ENCODE data around the gene HLA-B.
"Not testable (repeated sequence)": the region's sequence is repeated elsewhere in the genome, so short reads cannot be mapped to it uniquely, and the experiment has no call there.

HLA-B gene

DNA sequence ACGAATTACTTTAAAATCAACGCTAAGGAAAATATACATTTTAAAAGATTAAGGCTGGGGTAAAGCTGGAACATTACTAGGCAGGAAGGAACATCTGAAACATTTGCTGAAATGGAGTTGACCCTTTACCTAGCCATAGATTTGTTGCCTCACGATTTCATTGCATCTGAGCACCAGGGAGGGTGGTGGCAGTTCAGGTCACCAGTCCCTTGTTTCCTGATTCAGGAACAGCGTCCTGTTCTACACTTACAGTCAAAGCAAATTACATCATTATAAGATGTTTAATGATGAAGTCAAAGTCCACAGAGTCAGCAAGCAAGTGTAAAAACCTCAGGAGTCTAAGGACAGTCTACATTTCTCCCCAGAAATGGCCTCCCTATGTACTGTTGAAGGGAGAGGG lies 37.4 kb upstream of the HLA-B start:
- TF ChIP-seq, protein P1, sequence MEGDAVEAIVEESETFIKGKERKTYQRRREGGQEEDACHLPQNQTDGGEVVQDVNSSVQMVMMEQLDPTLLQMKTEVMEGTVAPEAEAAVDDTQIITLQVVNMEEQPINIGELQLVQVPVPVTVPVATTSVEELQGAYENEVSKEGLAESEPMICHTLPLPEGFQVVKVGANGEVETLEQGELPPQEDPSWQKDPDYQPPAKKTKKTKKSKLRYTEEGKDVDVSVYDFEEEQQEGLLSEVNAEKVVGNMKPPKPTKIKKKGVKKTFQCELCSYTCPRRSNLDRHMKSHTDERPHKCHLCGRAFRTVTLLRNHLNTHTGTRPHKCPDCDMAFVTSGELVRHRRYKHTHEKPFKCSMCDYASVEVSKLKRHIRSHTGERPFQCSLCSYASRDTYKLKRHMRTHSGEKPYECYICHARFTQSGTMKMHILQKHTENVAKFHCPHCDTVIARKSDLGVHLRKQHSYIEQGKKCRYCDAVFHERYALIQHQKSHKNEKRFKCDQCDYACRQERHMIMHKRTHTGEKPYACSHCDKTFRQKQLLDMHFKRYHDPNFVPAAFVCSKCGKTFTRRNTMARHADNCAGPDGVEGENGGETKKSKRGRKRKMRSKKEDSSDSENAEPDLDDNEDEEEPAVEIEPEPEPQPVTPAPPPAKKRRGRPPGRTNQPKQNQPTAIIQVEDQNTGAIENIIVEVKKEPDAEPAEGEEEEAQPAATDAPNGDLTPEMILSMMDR (IDR thresholded peaks at IDR 0.05; ENCODE audit: low read depth, low read length, missing control alignments) = no peak
- H3K4me3 ChIP-seq (ENCODE audit: low read depth, low read length) = no peak overlapping the region
- DNase-seq (ENCODE audit: low read depth) = no peak

DNA sequence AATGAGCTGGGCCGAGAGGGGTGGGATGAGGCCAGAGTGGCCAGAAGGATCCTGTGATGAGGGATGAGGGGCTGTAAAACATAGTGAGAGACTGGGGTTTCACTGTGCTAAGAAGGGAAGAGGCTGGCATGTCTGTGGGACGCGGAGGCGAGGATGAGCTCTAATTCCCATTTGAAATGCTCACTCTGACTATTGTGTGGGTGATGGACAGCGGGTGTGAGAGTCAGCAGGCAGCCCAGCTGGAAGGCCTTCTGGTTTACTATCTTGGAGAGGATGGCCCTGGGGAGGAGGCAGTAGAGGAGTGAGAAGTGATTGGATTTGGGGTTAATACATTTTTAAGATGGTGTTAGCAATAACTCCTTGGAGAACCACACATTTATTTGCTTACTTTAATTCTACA lies 37.0 kb upstream of the HLA-B start:
- DNase-seq (ENCODE audit: low read depth) = no peak
- TF ChIP-seq, protein P1 (IDR thresholded peaks at IDR 0.05; ENCODE audit: low read depth, low read length, missing control alignments) = no peak
- no peak overlapping the region for H3K4me3 ChIP-seq (ENCODE audit: low read depth, low read length)

DNA sequence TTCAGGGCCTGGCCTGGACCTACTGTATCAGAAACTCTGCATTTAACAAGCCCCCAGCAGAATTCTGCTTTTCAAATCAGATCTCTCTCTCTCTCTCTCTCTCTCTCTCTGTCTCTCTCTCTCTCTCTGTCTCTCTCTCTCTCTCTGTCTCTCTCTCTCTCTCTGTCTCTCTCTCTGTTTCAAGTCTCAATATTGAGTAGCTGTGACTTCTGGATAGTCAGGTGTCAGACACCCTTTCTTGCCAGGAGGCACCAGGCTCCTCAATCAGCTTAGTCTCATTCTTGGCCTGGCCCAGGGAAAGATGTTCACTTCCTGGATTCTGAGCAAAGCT lies 32.8 kb upstream of the HLA-B start:
- DNase-seq (ENCODE audit: low read depth); H3K4me3 ChIP-seq (ENCODE audit: low read depth, low read length): not testable (repeated sequence)

DNA sequence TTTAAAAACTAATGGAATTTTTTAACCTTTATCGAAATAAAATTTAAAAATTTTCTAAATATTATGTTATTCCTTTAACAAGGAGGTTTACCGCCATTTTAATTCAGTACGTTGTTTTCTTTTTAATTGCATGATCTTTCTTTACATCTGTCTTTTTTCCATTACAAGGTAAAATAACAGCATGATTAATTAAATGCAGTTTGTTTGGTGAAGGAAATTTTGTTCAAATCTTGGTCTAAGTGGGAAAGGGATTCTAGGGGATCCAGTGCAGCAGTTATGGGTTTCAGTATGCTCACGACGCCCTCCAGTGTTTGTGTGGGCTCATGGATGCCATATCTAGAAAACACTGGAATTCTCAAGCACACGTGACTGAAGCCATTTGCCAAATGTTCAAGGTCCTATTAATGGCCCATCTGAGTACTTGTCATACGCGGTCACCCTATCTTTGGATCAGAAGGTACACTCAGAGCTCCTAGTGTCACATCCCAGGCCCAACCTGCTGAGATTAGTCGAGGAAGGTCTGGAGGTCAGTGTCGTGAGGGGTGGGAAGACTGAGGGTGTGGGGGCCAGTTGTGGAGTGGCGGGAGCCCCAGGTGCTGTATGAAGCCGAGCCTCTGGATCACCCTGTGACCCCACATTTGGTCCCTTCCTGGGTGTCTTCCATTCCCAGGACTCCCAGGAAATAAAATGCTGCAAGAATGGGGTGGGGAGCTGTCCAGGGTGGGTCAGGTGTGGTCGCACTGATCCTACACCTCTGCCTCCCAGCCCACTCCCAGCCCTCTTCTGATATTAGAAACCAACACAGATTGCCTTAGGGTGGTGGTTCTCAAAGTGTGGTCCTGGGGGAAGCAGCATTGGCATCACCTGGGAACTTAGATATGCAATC lies 32.2 kb upstream of the HLA-B start:
- not testable (repeated sequence) for H3K4me3 ChIP-seq (ENCODE audit: low read depth, low read length); DNase-seq (ENCODE audit: low read depth)

DNA sequence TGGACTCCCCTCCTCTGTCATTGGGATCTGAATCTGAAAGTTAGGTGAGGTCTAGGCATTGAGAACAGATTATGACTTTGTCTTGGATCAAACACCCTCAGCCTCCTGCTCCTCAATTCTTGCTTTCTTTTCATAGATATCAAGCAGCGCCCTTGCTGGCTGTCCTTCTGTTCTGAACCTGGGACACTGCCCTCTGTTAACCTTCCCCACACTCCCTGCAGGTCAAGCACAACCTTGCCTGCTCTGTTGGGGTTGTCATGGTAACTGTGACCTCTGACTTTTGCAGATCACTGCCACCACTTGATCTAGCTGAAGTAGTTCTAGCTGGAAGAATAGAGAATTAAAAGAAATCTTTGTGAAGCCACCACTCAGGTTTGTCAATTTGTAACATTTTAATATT lies 30.0 kb upstream of the HLA-B start:
- H3K4me3 ChIP-seq (ENCODE audit: low read depth, low read length) = no peak overlapping the region
- TF ChIP-seq, protein P1 (IDR thresholded peaks at IDR 0.05; ENCODE audit: low read depth, low read length, missing control alignments) = no peak
- no peak for DNase-seq (ENCODE audit: low read depth)

DNA sequence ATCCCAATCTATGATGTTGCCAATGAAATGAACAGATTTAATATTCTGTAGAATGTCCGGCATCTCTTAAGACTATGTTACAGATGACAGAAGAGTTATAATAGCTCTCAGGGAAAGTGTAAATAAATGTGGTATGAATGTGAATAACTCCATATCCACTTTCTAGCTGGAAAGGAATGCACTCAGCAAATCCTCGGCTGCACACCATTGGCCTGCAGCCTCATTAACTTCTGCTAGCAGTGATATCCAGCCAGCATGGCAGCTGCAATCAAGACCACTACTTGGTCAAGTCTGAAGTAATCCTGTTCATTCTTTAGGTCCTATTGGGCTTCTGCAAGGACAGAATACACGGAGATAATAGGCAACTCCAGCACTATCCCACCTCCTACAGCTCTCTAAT lies 29.1 kb upstream of the HLA-B start:
- no peak for DNase-seq (ENCODE audit: low read depth)
- TF ChIP-seq, protein P1 (IDR thresholded peaks at IDR 0.05; ENCODE audit: low read depth, low read length, missing control alignments) = no peak
- H3K4me3 ChIP-seq (ENCODE audit: low read depth, low read length) = no peak overlapping the region

DNA sequence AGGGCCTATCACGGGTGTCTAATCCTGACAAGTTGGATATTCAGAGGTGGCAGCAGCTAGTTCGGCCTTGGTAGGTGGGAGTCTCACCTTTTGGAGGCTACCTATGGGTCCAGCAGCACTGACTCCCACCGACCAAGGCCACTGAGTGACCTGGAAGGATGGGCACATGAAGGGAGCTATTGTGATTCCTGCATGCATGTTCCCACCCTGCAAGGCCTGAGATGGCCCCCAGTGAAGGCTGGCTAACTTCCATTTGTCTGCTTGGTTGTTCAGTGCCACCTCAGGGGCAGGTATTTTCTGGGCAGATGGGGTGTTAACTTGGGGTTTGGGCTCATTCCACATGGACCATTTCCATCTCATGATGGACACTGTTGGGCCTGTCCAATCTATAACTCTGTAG lies 28.1 kb upstream of the HLA-B start:
- TF ChIP-seq, protein P1 (IDR thresholded peaks at IDR 0.05; ENCODE audit: low read depth, low read length, missing control alignments) = no peak
- DNase-seq (ENCODE audit: low read depth) = no peak
- no peak overlapping the region for H3K4me3 ChIP-seq (ENCODE audit: low read depth, low read length)

DNA sequence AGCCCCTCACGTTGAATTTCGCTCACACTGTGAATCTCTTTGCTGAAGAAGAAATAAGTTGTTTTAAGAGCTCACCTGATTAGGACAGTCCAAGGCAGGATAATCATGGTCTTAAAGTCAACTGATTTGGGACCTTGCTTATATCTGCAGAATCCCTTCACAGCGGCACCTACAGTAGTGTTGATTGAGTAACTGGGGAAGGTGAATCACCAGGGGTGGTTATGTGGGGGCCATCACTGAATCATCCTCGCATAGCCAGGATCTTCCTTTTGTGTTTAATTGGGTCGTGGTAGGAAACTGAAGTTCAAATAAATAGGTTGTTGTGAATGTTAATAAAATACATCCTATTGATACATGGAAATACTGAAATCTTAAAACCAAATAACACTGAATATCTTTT lies 26.2 kb upstream of the HLA-B start:
- TF ChIP-seq, protein P1 (IDR thresholded peaks at IDR 0.05; ENCODE audit: low read depth, low read length, missing control alignments) = no peak
- no peak for DNase-seq (ENCODE audit: low read depth)
- no peak overlapping the region for H3K4me3 ChIP-seq (ENCODE audit: low read depth, low read length)
